ENCODE results near the gene UBE2Q2. TPM values are rescaled to one million over a fixed set of nuclear protein-coding genes. Genes with fewer than 3 reads are reported as not detected.

Gene UBE2Q2
- total RNA-seq, 1 experiment from 2014 or later = 40.5 TPM

DNA sequence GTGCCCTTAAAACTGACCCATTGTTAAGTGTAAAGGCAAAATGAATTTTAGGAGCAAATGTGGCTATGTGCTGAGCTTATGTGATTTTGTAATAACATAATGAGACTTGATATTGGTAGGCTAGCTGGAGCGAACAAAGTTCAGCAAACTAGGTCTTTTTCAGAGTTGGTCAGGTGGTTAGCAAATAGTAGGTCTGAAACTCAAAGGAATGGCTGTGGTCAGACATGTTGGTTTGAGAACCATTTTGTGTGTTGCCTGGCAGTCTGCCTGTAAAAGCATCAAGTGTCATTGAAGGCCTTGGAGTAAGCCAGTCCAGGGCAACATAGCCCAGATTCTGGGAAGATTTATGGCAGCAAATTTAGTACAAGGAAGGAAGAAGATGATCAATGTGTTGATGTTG is 76.8 kb downstream of the UBE2Q2 start:
- TF ChIP-seq, protein P1, sequence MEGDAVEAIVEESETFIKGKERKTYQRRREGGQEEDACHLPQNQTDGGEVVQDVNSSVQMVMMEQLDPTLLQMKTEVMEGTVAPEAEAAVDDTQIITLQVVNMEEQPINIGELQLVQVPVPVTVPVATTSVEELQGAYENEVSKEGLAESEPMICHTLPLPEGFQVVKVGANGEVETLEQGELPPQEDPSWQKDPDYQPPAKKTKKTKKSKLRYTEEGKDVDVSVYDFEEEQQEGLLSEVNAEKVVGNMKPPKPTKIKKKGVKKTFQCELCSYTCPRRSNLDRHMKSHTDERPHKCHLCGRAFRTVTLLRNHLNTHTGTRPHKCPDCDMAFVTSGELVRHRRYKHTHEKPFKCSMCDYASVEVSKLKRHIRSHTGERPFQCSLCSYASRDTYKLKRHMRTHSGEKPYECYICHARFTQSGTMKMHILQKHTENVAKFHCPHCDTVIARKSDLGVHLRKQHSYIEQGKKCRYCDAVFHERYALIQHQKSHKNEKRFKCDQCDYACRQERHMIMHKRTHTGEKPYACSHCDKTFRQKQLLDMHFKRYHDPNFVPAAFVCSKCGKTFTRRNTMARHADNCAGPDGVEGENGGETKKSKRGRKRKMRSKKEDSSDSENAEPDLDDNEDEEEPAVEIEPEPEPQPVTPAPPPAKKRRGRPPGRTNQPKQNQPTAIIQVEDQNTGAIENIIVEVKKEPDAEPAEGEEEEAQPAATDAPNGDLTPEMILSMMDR (IDR thresholded peaks at IDR 0.05; ENCODE audit: insufficient read depth in 1 of 2, low read depth in 1 of 2, low read length in 1 of 2, severe bottlenecking in 1 of 2, unreplicated experiment in 1 of 2) = no peak
- peaks cover 33% of the 10 kb centered on the region for H3K36me3 Mint-ChIP-seq (ENCODE audit: insufficient read depth, unreplicated experiment)
- H3K27me3 Mint-ChIP-seq (ENCODE audit: insufficient read depth, unreplicated experiment) = no peaks in the 10 kb centered on the region
- H3K27me3 ChIP-seq (replicated peaks; ENCODE audit: control insufficient read depth, insufficient read depth, low read length) = no peaks in the 10 kb centered on the region
- no peaks in the 10 kb centered on the region for H3K9me3 Mint-ChIP-seq (ENCODE audit: unreplicated experiment)
- intact Hi-C loops (cut with micrococcal nuclease; ENCODE audit: unreplicated experiment) = loop anchor here (10.0 kb wide), 2 partner anchors 135 to 195 kb away; partner anchors contain the start of gene TMEM266
- no peak overlapping the region for H3K4me3 ChIP-seq (ENCODE audit: low read depth, low read length)
- no peak overlapping the region for H3K27ac Mint-ChIP-seq (ENCODE audit: unreplicated experiment)
- ChIA-PET POLR2A (no interaction called here), CTCF (interaction anchor here (0.7 kb wide), 1 partner anchor 196 kb away, joined by 3 read pairs; a partner anchor contains a TSS)
- no peak overlapping the region for H3K4me3 Mint-ChIP-seq (ENCODE audit: unreplicated experiment)
- no peaks in the 10 kb centered on the region for H3K9me3 ChIP-seq
- peaks cover under 1% of the 10 kb centered on the region for H3K4me1 Mint-ChIP-seq (ENCODE audit: low read depth, unreplicated experiment)
- peaks cover 2% of the 10 kb centered on the region for H3K36me3 ChIP-seq (ENCODE audit: control insufficient read depth, insufficient read depth, low read length)
- H3K4me1 ChIP-seq = peaks cover 5% of the 10 kb centered on the region; the same call in 1 of the 2 replicates
- no TSS peak for BruUV-seq (replicated peaks)
- DNase-seq = no peak

DNA sequence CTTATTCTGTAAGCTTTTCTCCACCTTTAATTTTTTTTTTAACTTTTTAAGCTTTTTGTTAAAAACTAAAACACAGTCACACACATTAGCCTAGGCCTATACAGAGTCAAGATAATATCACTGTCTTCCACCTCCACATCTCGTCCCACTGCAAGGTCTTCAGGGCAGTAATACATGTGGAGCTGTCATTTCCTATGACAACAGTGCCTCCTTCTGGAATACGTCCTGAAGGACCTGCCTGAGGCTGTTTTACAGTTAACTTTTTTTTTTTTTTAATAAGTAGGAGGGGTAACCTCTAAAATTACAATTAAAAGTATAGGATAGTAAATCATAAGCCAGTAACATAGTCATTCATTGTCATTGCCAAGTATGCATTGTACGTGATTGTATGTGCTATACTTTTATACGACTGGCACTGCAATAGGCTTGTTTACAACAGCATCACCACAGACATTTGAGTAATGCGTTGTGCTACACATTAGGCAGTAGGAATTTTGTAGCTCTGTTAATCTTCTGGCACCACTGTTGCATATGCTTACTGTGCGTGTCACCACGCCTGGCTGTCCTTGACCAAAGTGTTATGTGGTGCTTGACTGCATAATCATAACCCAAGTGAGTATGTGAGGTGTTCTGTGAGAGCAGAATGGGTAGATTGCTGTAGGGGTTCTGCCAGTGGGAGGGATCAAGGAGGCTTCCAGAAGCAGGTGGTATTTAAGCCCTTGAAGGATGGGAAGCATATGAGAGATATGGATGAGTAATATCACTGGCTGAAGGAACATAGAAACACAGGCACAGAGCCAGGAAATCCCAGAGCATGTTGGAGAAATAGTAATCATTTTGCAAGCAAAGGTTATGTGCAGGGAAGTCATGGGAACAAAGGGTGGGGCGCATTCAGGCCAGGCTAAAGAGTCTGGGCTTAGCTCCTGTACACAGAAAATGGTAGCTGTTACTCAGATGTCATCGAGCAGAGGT is 78.8 kb downstream of the UBE2Q2 start:
- no TSS peak for BruUV-seq (replicated peaks)
- Mint-ChIP-seq H3K27me3 (ENCODE audit: insufficient read depth, unreplicated experiment) (no peaks in the 10 kb centered on the region), H3K9me3 (ENCODE audit: unreplicated experiment) (no peaks in the 10 kb centered on the region), H3K4me1 (ENCODE audit: low read depth, unreplicated experiment) (peaks cover 15% of the 10 kb centered on the region), H3K4me3 (ENCODE audit: unreplicated experiment) (no peak overlapping the region), H3K27ac (ENCODE audit: unreplicated experiment) (no peak overlapping the region), H3K36me3 (ENCODE audit: insufficient read depth, unreplicated experiment) (peaks cover 33% of the 10 kb centered on the region)
- peaks cover 2% of the 10 kb centered on the region for H3K36me3 ChIP-seq (ENCODE audit: control insufficient read depth, insufficient read depth, low read length)
- POLR2A ChIA-PET = no interaction called here
- peak; percentile 44 to 62 for DNase-seq
- CTCF ChIA-PET = interaction anchor here (0.6 to 1.2 kb wide), 10 partner anchors 13 to 1497 kb away, joined by 3 to 13 read pairs (median 3); partner anchors contain the start of gene UBE2Q2
- no peak overlapping the region for H3K4me3 ChIP-seq (ENCODE audit: low read depth, low read length)
- intact Hi-C loops (cut with micrococcal nuclease; ENCODE audit: unreplicated experiment) = loop anchor here (1.0 to 10.0 kb wide), 3 partner anchors 112 to 197 kb away; partner anchors contain the start of gene TMEM266
- peaks cover 16% of the 10 kb centered on the region; the same call in 1 of the 2 replicates for H3K4me1 ChIP-seq
- no peaks in the 10 kb centered on the region for H3K9me3 ChIP-seq
- no peaks in the 10 kb centered on the region for H3K27me3 ChIP-seq (replicated peaks; ENCODE audit: control insufficient read depth, insufficient read depth, low read length)
- TF ChIP-seq, protein P1 (IDR thresholded peaks at IDR 0.05; ENCODE audit: insufficient read depth in 1 of 2, low read depth in 1 of 2, low read length in 1 of 2, severe bottlenecking in 1 of 2, unreplicated experiment in 1 of 2) = peak; percentile 42 to 59

DNA sequence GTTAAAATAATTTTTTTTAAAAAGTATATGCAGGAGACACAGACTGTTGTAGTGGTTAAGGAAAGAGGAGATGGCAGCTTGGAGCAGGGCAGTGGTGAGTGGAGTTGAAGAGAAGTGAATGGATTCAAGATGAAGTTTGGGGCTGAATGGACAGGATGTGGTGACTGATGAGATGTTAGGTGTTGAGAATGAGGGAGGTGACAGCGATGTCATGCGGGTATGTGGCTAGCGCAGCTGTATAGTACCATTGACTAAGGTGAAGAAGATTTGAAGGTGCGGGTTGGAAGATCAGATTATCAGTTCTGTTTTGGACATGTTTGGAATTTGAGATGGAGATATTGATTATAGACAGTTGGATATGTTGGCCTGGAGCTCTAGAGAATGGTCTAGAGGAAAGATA is 80.5 kb downstream of the UBE2Q2 start:
- no peaks in the 10 kb centered on the region for H3K9me3 ChIP-seq
- intact Hi-C loops (cut with micrococcal nuclease; ENCODE audit: unreplicated experiment) = loop anchor here (10.0 kb wide), 2 partner anchors 131 to 199 kb away; partner anchors contain the start of gene TMEM266
- peaks cover 14% of the 10 kb centered on the region; the same call in 1 of the 2 replicates for H3K4me1 ChIP-seq
- DNase-seq = no peak
- Mint-ChIP-seq H3K4me1 (ENCODE audit: low read depth, unreplicated experiment) (peaks cover 18% of the 10 kb centered on the region), H3K27ac (ENCODE audit: unreplicated experiment) (no peak overlapping the region), H3K4me3 (ENCODE audit: unreplicated experiment) (no peak overlapping the region), H3K27me3 (ENCODE audit: insufficient read depth, unreplicated experiment) (no peaks in the 10 kb centered on the region), H3K9me3 (ENCODE audit: unreplicated experiment) (no peaks in the 10 kb centered on the region), H3K36me3 (ENCODE audit: insufficient read depth, unreplicated experiment) (peaks cover 30% of the 10 kb centered on the region)
- TF ChIP-seq, protein P1 (IDR thresholded peaks at IDR 0.05; ENCODE audit: insufficient read depth in 1 of 2, low read depth in 1 of 2, low read length in 1 of 2, severe bottlenecking in 1 of 2, unreplicated experiment in 1 of 2) = no peak
- CTCF ChIA-PET = interaction anchor here (0.7 kb wide), 1 partner anchor 9 kb away, joined by 3 read pairs; no protein-coding TSS in a partner anchor
- POLR2A ChIA-PET = no interaction called here
- 0 out of 2 replicates have a peak, but pooled peaks cover 2% of the 10 kb centered on the region for H3K36me3 ChIP-seq (ENCODE audit: control insufficient read depth, insufficient read depth, low read length)
- no peak overlapping the region for H3K4me3 ChIP-seq (ENCODE audit: low read depth, low read length)
- no TSS peak for BruUV-seq (replicated peaks)
- no peaks in the 10 kb centered on the region for H3K27me3 ChIP-seq (replicated peaks; ENCODE audit: control insufficient read depth, insufficient read depth, low read length)
